ENCODE data around the gene TBL2.
"Not testable (repeated sequence)": the region's sequence is repeated elsewhere in the genome, so short reads cannot be mapped to it uniquely, and the experiment has no call there.

TBL2 gene

GRCh38 chr7:73570521-73570920 lies 7.9 kb downstream of the TBL2 start:
- no peak for DNase-seq (ENCODE audit: low read depth)

GRCh38 chr7:73569042-73569608 lies 9.3 kb downstream of the TBL2 start:
- no peak for DNase-seq (ENCODE audit: low read depth)

- DNase-seq (ENCODE audit: low read depth): no peak
Measured at GRCh38 chr7:73567846-73568685, 10.3 kb downstream of the TBL2 start.

- no peak for DNase-seq (ENCODE audit: low read depth)
Measured at GRCh38 chr7:73567140-73567539, 11.2 kb downstream of the TBL2 start.

GRCh38 chr7:73566431-73566830 lies 11.9 kb downstream of the TBL2 start:
- DNase-seq (ENCODE audit: low read depth): not testable (repeated sequence)

- no peak for DNase-seq (ENCODE audit: low read depth)
Measured at GRCh38 chr7:73565675-73566340, 12.6 kb downstream of the TBL2 start.

- DNase-seq (ENCODE audit: low read depth): no peak
Measured at GRCh38 chr7:73560109-73560835, 18.1 kb downstream of the TBL2 start.

GRCh38 chr7:73557397-73558257 lies 20.8 kb downstream of the TBL2 start, which contains the start of gene BCL7B:
BCL7B (minus strand) TSS chr7:73557690; CDS start chr7:73557578, 112 bp downstream.
- DNase-seq (ENCODE audit: low read depth): peak; percentile 81

GRCh38 chr7:73557108-73557396 lies 21.3 kb downstream of the TBL2 start:
- peak; percentile 96 for DNase-seq (ENCODE audit: low read depth)

- no peak for DNase-seq (ENCODE audit: low read depth)
Measured at GRCh38 chr7:73556208-73557107, 21.9 kb downstream of the TBL2 start.

- no peak for DNase-seq (ENCODE audit: low read depth)
Measured at GRCh38 chr7:73555411-73555982, 22.9 kb downstream of the TBL2 start.

- not testable (repeated sequence) for DNase-seq (ENCODE audit: low read depth)
Measured at GRCh38 chr7:73550093-73550492, 28.3 kb downstream of the TBL2 start.

GRCh38 chr7:73549176-73549575 lies 29.2 kb downstream of the TBL2 start:
- DNase-seq (ENCODE audit: low read depth): no peak

GRCh38 chr7:73547841-73548240 lies 30.5 kb downstream of the TBL2 start:
- no peak for DNase-seq (ENCODE audit: low read depth)

GRCh38 chr7:73544678-73545077 lies 33.7 kb downstream of the TBL2 start:
- DNase-seq (ENCODE audit: low read depth): no peak

- DNase-seq (ENCODE audit: low read depth): no peak
Measured at GRCh38 chr7:73541722-73542121, 36.7 kb downstream of the TBL2 start.

- DNase-seq (ENCODE audit: low read depth): no peak
Measured at GRCh38 chr7:73539709-73540108, 38.7 kb downstream of the TBL2 start.

GRCh38 chr7:73538510-73538909 lies 39.9 kb downstream of the TBL2 start:
- not testable (repeated sequence) for DNase-seq (ENCODE audit: low read depth)

GRCh38 chr7:73537051-73537450 lies 41.3 kb downstream of the TBL2 start:
- no peak for DNase-seq (ENCODE audit: low read depth)

GRCh38 chr7:73536479-73536878 lies 41.9 kb downstream of the TBL2 start:
- DNase-seq (ENCODE audit: low read depth): no peak

Measured in activated T-cell treated with anti-CD3 and anti-CD28 coated beads for 48 hours (primary cell).